Stimulated activated CD4-positive, alpha-beta T cell treated with anti-CD3 and anti-CD28 coated beads, Interleukin-1b, Interleukin-23, amount 100 ng/mL, for 24 hours (primary cell): ENCODE results near the gene DPCD.
"Not testable (repeated sequence)": the region's sequence is repeated elsewhere in the genome, so short reads cannot be mapped to it uniquely, and the experiment has no call there.

Experiments
- DNase-seq, 4 experiments: peaks; one replicate each; pipeline ENCODE4 v3.0.0-alpha.2; 2020; ENCODE audit warnings: low read depth in 4 of 4, low spot score in 1 of 4

DPCD gene

GRCh38 chr10:101617102-101617823 lies 29.1 kb downstream of the DPCD start:
- no peak for DNase-seq

- no peak for DNase-seq
Measured at GRCh38 chr10:101617824-101618568, 29.9 kb downstream of the DPCD start.

GRCh38 chr10:101618871-101619270 lies 30.8 kb downstream of the DPCD start:
- DNase-seq, result no peak

GRCh38 chr10:101619983-101620382 lies 31.9 kb downstream of the DPCD start:
- no peak for DNase-seq

- DNase-seq, result no peak
Measured at GRCh38 chr10:101623528-101623927, 35.4 kb downstream of the DPCD start.

GRCh38 chr10:101624526-101625102 lies 36.5 kb downstream of the DPCD start:
- no peak for DNase-seq

- DNase-seq, result no peak
Measured at GRCh38 chr10:101625821-101626412, 37.8 kb downstream of the DPCD start.

GRCh38 chr10:101629837-101630632 lies 41.9 kb downstream of the DPCD start:
- no peak for DNase-seq

- no peak for DNase-seq
Measured at GRCh38 chr10:101630633-101630920, 42.5 kb downstream of the DPCD start.

- DNase-seq, result no peak
Measured at GRCh38 chr10:101631821-101632475, 43.8 kb downstream of the DPCD start.

GRCh38 chr10:101633510-101633909 lies 45.4 kb downstream of the DPCD start:
- not testable (repeated sequence) for DNase-seq

- no peak for DNase-seq
Measured at GRCh38 chr10:101639141-101639900, 51.2 kb downstream of the DPCD start.

- DNase-seq, result no peak
Measured at GRCh38 chr10:101643546-101643945, 55.4 kb downstream of the DPCD start.

- no peak for DNase-seq
Measured at GRCh38 chr10:101644002-101644401, 55.9 kb downstream of the DPCD start.

GRCh38 chr10:101645659-101646058 lies 57.5 kb downstream of the DPCD start:
- DNase-seq, result no peak

- DNase-seq, result no peak
Measured at GRCh38 chr10:101646364-101646763, 58.2 kb downstream of the DPCD start.

GRCh38 chr10:101647255-101647654 lies 59.1 kb downstream of the DPCD start:
- no peak for DNase-seq

GRCh38 chr10:101649525-101650085 lies 61.5 kb downstream of the DPCD start:
- no peak for DNase-seq

- DNase-seq, result no peak
Measured at GRCh38 chr10:101650863-101651262, 62.7 kb downstream of the DPCD start.

GRCh38 chr10:101651336-101651735 lies 63.2 kb downstream of the DPCD start:
- no peak for DNase-seq
